AG09319 (cell line): ENCODE results near the gene SPATS2L.

Source experiments
- DNase-seq: peaks from one replicate; pipeline ENCODE4 v3.0.0-alpha.2; 2010; ENCODE audit warnings: low read depth; ENCODE audit errors: extremely low read depth
- TF ChIP-seq, protein P1 (sequence below): IDR thresholded peaks from 2 replicates; pipeline ENCODE4 v1.5.1; 2011; ENCODE audit warnings: low read depth, mild to moderate bottlenecking, inconsistent platforms, low read length, moderate library complexity

SPATS2L gene

GRCh38 chr2:200306931-200307723 is 634 bp downstream of the SPATS2L start:
- TF ChIP-seq, protein P1, sequence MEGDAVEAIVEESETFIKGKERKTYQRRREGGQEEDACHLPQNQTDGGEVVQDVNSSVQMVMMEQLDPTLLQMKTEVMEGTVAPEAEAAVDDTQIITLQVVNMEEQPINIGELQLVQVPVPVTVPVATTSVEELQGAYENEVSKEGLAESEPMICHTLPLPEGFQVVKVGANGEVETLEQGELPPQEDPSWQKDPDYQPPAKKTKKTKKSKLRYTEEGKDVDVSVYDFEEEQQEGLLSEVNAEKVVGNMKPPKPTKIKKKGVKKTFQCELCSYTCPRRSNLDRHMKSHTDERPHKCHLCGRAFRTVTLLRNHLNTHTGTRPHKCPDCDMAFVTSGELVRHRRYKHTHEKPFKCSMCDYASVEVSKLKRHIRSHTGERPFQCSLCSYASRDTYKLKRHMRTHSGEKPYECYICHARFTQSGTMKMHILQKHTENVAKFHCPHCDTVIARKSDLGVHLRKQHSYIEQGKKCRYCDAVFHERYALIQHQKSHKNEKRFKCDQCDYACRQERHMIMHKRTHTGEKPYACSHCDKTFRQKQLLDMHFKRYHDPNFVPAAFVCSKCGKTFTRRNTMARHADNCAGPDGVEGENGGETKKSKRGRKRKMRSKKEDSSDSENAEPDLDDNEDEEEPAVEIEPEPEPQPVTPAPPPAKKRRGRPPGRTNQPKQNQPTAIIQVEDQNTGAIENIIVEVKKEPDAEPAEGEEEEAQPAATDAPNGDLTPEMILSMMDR: no peak
- DNase-seq: no peak

DNA sequence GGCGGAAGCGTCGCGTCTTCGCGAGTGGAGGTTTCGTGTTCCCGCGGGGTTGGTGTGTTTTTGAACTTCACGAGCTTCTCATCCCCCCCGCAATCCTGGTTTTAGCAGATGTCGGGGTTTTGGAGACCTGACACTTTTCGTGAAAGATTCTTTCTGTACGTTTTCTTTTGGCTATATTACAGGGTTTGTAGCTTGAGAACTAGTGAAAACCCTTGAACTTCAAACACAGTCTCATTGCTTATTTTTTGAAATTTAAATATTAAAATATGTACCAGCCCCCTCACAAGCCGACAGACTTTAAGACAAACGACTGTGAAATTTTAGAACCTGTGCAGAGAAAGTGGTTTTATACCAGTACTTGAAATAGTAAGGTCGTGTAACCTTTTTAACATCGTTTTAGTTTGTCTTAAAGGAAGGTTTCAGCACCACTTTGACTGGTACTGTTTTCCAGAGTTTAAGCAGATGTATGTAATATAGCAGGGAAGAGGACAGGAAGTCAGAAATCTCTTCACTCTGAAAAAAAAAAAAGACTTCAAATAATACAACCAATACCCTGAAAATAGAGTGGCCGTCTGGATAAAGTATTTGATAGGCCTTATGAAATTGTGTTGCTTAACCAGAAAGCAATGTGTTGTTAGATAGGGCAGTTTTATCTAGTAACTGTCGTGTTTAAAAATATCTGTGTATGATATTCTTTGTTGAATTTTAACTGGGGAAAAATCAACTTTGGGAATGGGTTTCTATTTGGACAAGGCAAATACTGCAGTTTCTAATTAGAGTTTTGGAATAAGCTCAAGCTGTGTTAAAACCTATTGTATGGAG is 1.4 kb downstream of the SPATS2L start:
- TF ChIP-seq, protein P1: no peak
- no peak for DNase-seq

GRCh38 chr2:200308546-200309295 is 2.2 kb downstream of the SPATS2L start:
- no peak for DNase-seq
- TF ChIP-seq, protein P1: peak; percentile 37

DNA sequence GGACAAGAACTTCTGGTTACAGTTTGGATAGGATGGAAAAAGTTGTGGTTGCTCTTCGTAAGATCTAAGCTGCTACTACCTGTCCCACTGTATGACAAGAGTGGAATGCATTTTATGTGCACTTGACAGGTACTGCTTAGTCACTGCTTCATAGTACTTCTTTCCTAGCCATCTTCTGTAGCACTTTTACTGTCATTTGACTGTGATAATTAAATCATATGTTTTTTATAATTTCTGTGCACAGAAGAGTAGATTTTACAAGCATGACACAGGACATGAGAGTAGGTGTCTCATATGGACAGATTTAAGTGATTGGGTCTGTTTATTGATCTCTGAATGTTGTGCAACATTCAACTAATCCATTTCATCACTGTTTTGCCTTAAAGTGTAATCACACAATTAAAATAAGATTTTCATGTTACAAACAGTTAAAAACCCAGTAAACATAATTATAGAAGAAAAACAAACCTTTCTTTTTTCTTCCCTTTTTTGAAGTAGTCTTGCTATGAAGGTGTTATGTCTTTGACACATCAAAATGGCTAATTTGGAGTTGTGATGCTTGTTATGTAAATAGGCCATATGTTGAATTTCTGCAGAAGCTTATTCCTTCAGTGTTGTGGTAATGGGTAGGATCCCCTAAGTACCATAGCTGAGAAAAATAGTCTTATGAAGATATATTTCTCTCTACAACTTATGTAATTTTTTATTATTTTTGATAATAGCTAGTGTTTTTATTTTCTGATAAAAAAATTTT is 3.0 kb downstream of the SPATS2L start:
- TF ChIP-seq, protein P1: no peak
- no peak for DNase-seq

- TF ChIP-seq, protein P1: no peak
- DNase-seq: no peak
Observed at GRCh38 chr2:200310545-200310971, 4.1 kb downstream of the SPATS2L start.

DNA sequence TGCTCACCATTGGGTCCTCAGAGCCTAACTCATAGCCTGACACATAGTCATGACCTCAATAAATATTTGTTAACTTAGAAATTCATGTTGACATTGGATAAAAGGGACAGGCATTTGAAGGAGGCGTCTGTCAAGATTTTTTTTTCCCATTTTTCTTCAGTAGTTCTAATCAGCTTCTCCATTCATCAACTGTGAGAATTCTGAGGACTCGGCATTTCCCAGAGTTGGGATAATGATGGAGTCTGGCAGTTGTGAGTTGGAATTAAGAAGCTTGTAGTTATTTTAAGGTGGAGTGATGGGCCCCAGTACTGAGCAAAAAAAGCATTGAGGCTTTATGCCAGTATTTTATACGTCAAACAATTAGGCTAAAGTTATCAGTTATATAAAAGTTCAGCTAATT is 4.6 kb downstream of the SPATS2L start:
- TF ChIP-seq, protein P1: no peak

More for the DNA sequence above, 4.6 kb downstream of the SPATS2L start:
- DNase-seq: no peak
